Measurements from ENCODE around the gene LIN37.
"Not testable (repeated sequence)": the region's sequence is repeated elsewhere in the genome, so short reads cannot be mapped to it uniquely, and the experiment has no call there.

The LIN37 gene

GRCh38 chr19:35788205-35788960 lies 40.0 kb downstream of the LIN37 start:
- no peak for DNase-seq (ENCODE audit: low read depth in 4 of 4, low spot score in 1 of 4)

GRCh38 chr19:35789195-35789977 lies 41.0 kb downstream of the LIN37 start:
- DNase-seq (ENCODE audit: low read depth in 4 of 4, low spot score in 1 of 4): no peak

- DNase-seq (ENCODE audit: low read depth in 4 of 4, low spot score in 1 of 4): no peak
These were observed 41.9 kb downstream of the LIN37 start for GRCh38 chr19:35789978-35790944.

- DNase-seq (ENCODE audit: low read depth in 4 of 4, low spot score in 1 of 4): no peak
These were observed 42.8 kb downstream of the LIN37 start for GRCh38 chr19:35790981-35791813.

- DNase-seq (ENCODE audit: low read depth in 4 of 4, low spot score in 1 of 4): no peak
These were observed 43.5 kb downstream of the LIN37 start for GRCh38 chr19:35791814-35792279.

- DNase-seq (ENCODE audit: low read depth in 4 of 4, low spot score in 1 of 4): no peak
These were observed 43.9 kb downstream of the LIN37 start for GRCh38 chr19:35792312-35792711.

- no peak for DNase-seq (ENCODE audit: low read depth in 4 of 4, low spot score in 1 of 4)
These were observed 44.5 kb downstream of the LIN37 start for GRCh38 chr19:35792888-35793287.

GRCh38 chr19:35793381-35794165 lies 45.2 kb downstream of the LIN37 start:
- DNase-seq (ENCODE audit: low read depth in 4 of 4, low spot score in 1 of 4): no peak

- not testable (repeated sequence) for DNase-seq (ENCODE audit: low read depth in 4 of 4, low spot score in 1 of 4)
These were observed 47.2 kb downstream of the LIN37 start for GRCh38 chr19:35795564-35795963.

- no peak for DNase-seq (ENCODE audit: low read depth in 4 of 4, low spot score in 1 of 4)
These were observed 48.5 kb downstream of the LIN37 start for GRCh38 chr19:35796645-35797542.

- no peak for DNase-seq (ENCODE audit: low read depth in 4 of 4, low spot score in 1 of 4)
These were observed 49.3 kb downstream of the LIN37 start for GRCh38 chr19:35797663-35798062.

GRCh38 chr19:35801828-35802227 lies 53.5 kb downstream of the LIN37 start:
- DNase-seq (ENCODE audit: low read depth in 4 of 4, low spot score in 1 of 4): no peak

Measured in stimulated activated CD4-positive, alpha-beta T cell treated with anti-CD3 and anti-CD28 coated beads, Interleukin-1b, Interleukin-23, amount 100 ng/mL, for 24 hours (primary cell).